Measurements from ENCODE around the gene NUP160. TPM values are rescaled to one million over a fixed set of nuclear protein-coding genes. Genes with fewer than 3 reads are reported as not detected.
A peak's percentile ranks its signal among the peaks of the same experiment; 100 is the strongest.
"Not testable (repeated sequence)": the region's sequence is repeated elsewhere in the genome, so short reads cannot be mapped to it uniquely, and the experiment has no call there.

NUP160 gene
- polyA plus RNA-seq, 4 donors = 7.8 to 39.4 (median 11.7) TPM

- Histone ChIP-seq H3K36me3 (ENCODE audit: control insufficient read depth in 3 of 3, insufficient read depth in 2 of 3, low read depth in 1 of 3, low read length in 3 of 3) (peaks cover 10 to 71% (median 19%) of the 10 kb centered on the region in 3 donors), H3K4me3 (ENCODE audit: low read depth in 1 of 3, low read length in 3 of 3) (no peak overlapping the region), H3K9me3 (ENCODE audit: control insufficient read depth in 2 of 2, insufficient read depth in 1 of 2, low read depth in 1 of 2, low read length in 1 of 2) (no peaks in the 10 kb centered on the region), H3K27me3 (ENCODE audit: control insufficient read depth in 3 of 3, insufficient read depth in 3 of 3, low read length in 3 of 3) (no peaks in the 10 kb centered on the region), H3K27ac (ENCODE audit: low read depth in 1 of 3, low read length in 2 of 3) (no peak overlapping the region), H3K4me1 (ENCODE audit: control insufficient read depth in 3 of 3, insufficient read depth in 2 of 3, low read depth in 1 of 3, low read length in 2 of 3) (no peaks in the 10 kb centered on the region)
- 85 to 90% (median 88%) methylated on average over 4 of the region's 4 CpGs for WGBS, 3 donors
- no peak for FAIRE-seq
- peak in 1 of 2 donors; percentile 7 for DNase-seq
Measured at GRCh38 chr11:47797633-47798032, 50.5 kb downstream of the NUP160 start.

DNA sequence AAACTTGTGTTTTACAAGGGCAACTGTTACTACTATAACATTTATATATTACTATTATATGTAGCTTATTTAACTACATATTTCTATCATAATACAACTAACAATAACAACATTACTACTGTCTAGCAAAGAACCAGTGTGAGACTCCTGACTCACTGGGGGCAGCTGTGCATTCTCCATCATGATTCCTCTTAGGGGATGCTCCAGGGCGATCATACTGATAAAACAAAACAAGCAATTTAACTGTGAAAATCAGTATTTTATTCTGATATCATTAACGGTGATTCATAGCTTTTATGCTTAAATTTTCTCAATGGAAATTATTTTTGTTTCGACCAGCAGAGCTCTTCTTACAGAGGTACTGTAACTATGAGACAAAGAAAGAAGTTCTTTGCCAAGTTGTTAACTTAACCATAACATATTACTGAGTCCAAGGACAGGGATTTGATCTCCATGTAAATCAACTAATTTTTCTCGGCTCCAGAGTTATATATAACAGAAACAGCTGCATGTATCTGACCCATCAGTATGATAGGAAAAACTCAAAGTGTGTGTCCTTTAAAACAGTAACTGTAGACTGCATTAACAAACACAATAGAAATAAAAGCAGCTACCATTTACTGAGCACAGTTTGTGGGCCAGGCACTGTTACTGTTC lies 56.2 kb downstream of the NUP160 start:
- DNase-seq (no peak), FAIRE-seq (no peak)
- H3K36me3 ChIP-seq (ENCODE audit: control insufficient read depth in 3 of 3, insufficient read depth in 2 of 3, low read depth in 1 of 3, low read length in 3 of 3) = peaks cover 7 to 62% (median 8%) of the 10 kb centered on the region in 3 donors
- H3K27ac ChIP-seq (ENCODE audit: low read depth in 1 of 3, low read length in 2 of 3) = no peak overlapping the region
- H3K4me1 ChIP-seq (ENCODE audit: control insufficient read depth in 3 of 3, insufficient read depth in 2 of 3, low read depth in 1 of 3, low read length in 2 of 3) = no peaks in the 10 kb centered on the region
- no peaks in the 10 kb centered on the region for H3K9me3 ChIP-seq (ENCODE audit: control insufficient read depth in 2 of 2, insufficient read depth in 1 of 2, low read depth in 1 of 2, low read length in 1 of 2)
- no peaks in the 10 kb centered on the region for H3K27me3 ChIP-seq (ENCODE audit: control insufficient read depth in 3 of 3, insufficient read depth in 3 of 3, low read length in 3 of 3)
- 79 to 94% (median 90%) methylated on average over 4 of the region's 4 CpGs for WGBS, 3 donors
- no peak overlapping the region for H3K4me3 ChIP-seq (ENCODE audit: low read depth in 1 of 3, low read length in 3 of 3)

DNA sequence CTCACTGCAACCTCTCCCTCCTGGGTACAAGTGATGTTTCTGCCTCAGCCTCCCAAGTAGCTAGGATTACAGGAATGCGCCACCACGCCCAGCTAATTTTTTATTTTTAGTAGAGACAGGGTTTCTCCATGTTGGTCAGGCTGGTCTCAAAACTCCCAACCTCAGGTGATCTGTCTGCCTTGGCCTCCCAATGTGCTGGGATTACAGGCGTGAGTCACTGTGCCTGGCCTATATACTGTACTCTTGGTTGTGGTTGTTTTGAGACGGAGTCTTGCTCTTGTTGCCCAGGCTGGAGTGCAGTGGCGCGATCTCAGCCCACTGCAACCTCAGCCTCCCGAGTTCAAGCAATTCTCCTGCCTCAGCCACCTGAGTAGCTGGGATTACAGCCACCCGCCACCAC lies 58.1 kb downstream of the NUP160 start:
- H3K4me1 ChIP-seq (ENCODE audit: control insufficient read depth in 3 of 3, insufficient read depth in 2 of 3, low read depth in 1 of 3, low read length in 2 of 3); H3K27me3 ChIP-seq (ENCODE audit: control insufficient read depth in 3 of 3, insufficient read depth in 3 of 3, low read length in 3 of 3); H3K9me3 ChIP-seq (ENCODE audit: control insufficient read depth in 2 of 2, insufficient read depth in 1 of 2, low read depth in 1 of 2, low read length in 1 of 2); FAIRE-seq; DNase-seq; H3K4me3 ChIP-seq (ENCODE audit: low read depth in 1 of 3, low read length in 3 of 3); H3K27ac ChIP-seq (ENCODE audit: low read depth in 1 of 3, low read length in 2 of 3): not testable (repeated sequence)
- peaks cover 6 to 54% (median 10%) of the 10 kb centered on the region in 3 donors for H3K36me3 ChIP-seq (ENCODE audit: control insufficient read depth in 3 of 3, insufficient read depth in 2 of 3, low read depth in 1 of 3, low read length in 3 of 3)
- WGBS, 3 donors = 90 to 98% (median 98%) methylated on average over 8 of the region's 8 CpGs

GRCh38 chr11:47788181-47788580 lies 60.0 kb downstream of the NUP160 start:
- DNase-seq = no peak
- Histone ChIP-seq H3K27me3 (ENCODE audit: control insufficient read depth in 3 of 3, insufficient read depth in 3 of 3, low read length in 3 of 3) (no peaks in the 10 kb centered on the region), H3K36me3 (ENCODE audit: control insufficient read depth in 3 of 3, insufficient read depth in 2 of 3, low read depth in 1 of 3, low read length in 3 of 3) (peaks cover 8 to 50% (median 12%) of the 10 kb centered on the region in 3 donors), H3K4me1 (ENCODE audit: control insufficient read depth in 3 of 3, insufficient read depth in 2 of 3, low read depth in 1 of 3, low read length in 2 of 3) (no peaks in the 10 kb centered on the region), H3K4me3 (ENCODE audit: low read depth in 1 of 3, low read length in 3 of 3) (no peak overlapping the region), H3K9me3 (ENCODE audit: control insufficient read depth in 2 of 2, insufficient read depth in 1 of 2, low read depth in 1 of 2, low read length in 1 of 2) (no peaks in the 10 kb centered on the region), H3K27ac (ENCODE audit: low read depth in 1 of 3, low read length in 2 of 3) (no peak overlapping the region)
- 89 to 91% (median 90%) methylated on average over 7 of the region's 7 CpGs for WGBS, 3 donors
- no peak for FAIRE-seq

DNA sequence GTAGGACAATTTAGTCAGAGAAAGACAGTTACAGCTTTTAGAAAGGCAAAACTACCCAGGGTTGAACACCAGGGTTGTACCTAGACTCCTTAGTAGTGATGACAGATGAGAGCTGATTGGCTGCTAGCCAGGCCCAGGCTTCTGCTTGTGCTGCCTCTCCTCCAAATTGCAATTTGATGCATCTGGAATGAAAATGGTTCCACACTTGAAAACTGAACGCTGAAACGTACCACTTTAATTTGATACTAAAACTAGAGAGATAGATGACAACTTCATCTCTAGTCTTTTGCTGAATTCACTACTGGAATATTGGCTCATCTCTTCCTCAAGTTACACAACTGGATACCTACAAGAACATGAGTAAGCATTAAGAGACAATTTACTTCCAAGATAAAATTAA lies 61.8 kb downstream of the NUP160 start:
- peaks cover 9 to 51% (median 13%) of the 10 kb centered on the region in 3 donors for H3K36me3 ChIP-seq (ENCODE audit: control insufficient read depth in 3 of 3, insufficient read depth in 2 of 3, low read depth in 1 of 3, low read length in 3 of 3)
- no peak overlapping the region for H3K4me3 ChIP-seq (ENCODE audit: low read depth in 1 of 3, low read length in 3 of 3)
- H3K27ac ChIP-seq (ENCODE audit: low read depth in 1 of 3, low read length in 2 of 3) = no peak overlapping the region
- WGBS, 3 donors = 75 to 84% (median 76%) methylated on average over 2 of the region's 2 CpGs
- H3K27me3 ChIP-seq (ENCODE audit: control insufficient read depth in 3 of 3, insufficient read depth in 3 of 3, low read length in 3 of 3) = no peaks in the 10 kb centered on the region
- DNase-seq = no peak
- no peaks in the 10 kb centered on the region for H3K9me3 ChIP-seq (ENCODE audit: control insufficient read depth in 2 of 2, insufficient read depth in 1 of 2, low read depth in 1 of 2, low read length in 1 of 2)
- FAIRE-seq = no peak
- no peaks in the 10 kb centered on the region for H3K4me1 ChIP-seq (ENCODE audit: control insufficient read depth in 3 of 3, insufficient read depth in 2 of 3, low read depth in 1 of 3, low read length in 2 of 3)

- WGBS, 3 donors = 21 to 65% (median 48%) methylated on average over 4 of the region's 4 CpGs
- H3K36me3 ChIP-seq (ENCODE audit: control insufficient read depth in 3 of 3, insufficient read depth in 2 of 3, low read depth in 1 of 3, low read length in 3 of 3) = peaks cover 13 to 53% (median 14%) of the 10 kb centered on the region in 3 donors
- no peak overlapping the region for H3K4me3 ChIP-seq (ENCODE audit: low read depth in 1 of 3, low read length in 3 of 3)
- H3K4me1 ChIP-seq (ENCODE audit: control insufficient read depth in 3 of 3, insufficient read depth in 2 of 3, low read depth in 1 of 3, low read length in 2 of 3) = no peaks in the 10 kb centered on the region
- DNase-seq = peak; percentile 64 to 85
- peak overlapping the region in 1 of 3 donors; percentile 62 for H3K27ac ChIP-seq (ENCODE audit: low read depth in 1 of 3, low read length in 2 of 3)
- no peaks in the 10 kb centered on the region for H3K9me3 ChIP-seq (ENCODE audit: control insufficient read depth in 2 of 2, insufficient read depth in 1 of 2, low read depth in 1 of 2, low read length in 1 of 2)
- no peaks in the 10 kb centered on the region for H3K27me3 ChIP-seq (ENCODE audit: control insufficient read depth in 3 of 3, insufficient read depth in 3 of 3, low read length in 3 of 3)
- FAIRE-seq = no peak
Measured at GRCh38 chr11:47784785-47785381, 63.3 kb downstream of the NUP160 start.

- DNase-seq (no peak), FAIRE-seq (no peak)
- H3K27me3 ChIP-seq (ENCODE audit: control insufficient read depth in 3 of 3, insufficient read depth in 3 of 3, low read length in 3 of 3) = no peaks in the 10 kb centered on the region
- no peak overlapping the region for H3K27ac ChIP-seq (ENCODE audit: low read depth in 1 of 3, low read length in 2 of 3)
- peaks cover 12 to 50% (median 15%) of the 10 kb centered on the region in 3 donors for H3K36me3 ChIP-seq (ENCODE audit: control insufficient read depth in 3 of 3, insufficient read depth in 2 of 3, low read depth in 1 of 3, low read length in 3 of 3)
- H3K4me1 ChIP-seq (ENCODE audit: control insufficient read depth in 3 of 3, insufficient read depth in 2 of 3, low read depth in 1 of 3, low read length in 2 of 3) = no peaks in the 10 kb centered on the region
- 33 to 65% (median 48%) methylated on average over 2 of the region's 2 CpGs for WGBS, 3 donors
- no peaks in the 10 kb centered on the region for H3K9me3 ChIP-seq (ENCODE audit: control insufficient read depth in 2 of 2, insufficient read depth in 1 of 2, low read depth in 1 of 2, low read length in 1 of 2)
- no peak overlapping the region for H3K4me3 ChIP-seq (ENCODE audit: low read depth in 1 of 3, low read length in 3 of 3)
Measured at GRCh38 chr11:47783087-47783610, 65.0 kb downstream of the NUP160 start.

DNA sequence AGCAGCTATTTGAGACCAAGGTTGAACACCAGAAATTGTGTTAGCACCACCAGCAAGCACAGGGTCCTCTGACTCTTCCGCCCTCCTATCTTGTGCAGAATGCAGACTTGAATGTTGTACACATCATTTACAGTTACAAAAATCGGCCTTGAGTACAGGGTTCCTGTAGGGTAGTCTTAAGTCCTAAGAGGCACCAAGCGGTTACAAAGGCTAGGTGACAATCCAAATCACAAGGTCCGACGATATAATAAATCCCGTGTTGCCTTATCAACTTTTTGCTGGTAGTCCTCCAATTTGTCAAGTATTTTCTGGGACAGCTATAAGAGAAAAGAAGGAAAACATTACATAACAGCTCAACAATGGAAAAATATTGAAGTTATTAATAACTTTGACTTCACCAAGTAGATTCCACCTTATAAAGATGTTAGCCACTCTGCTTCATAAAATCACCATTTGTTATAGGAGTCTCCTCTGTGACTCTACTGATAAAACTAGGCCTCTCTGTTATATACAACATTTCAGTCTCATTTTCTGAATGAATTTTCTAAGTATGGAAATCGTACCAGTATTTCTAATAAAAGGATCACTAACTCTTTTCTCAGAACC lies 69.2 kb downstream of the NUP160 start:
- no peak overlapping the region for H3K4me3 ChIP-seq (ENCODE audit: low read depth in 1 of 3, low read length in 3 of 3)
- H3K36me3 ChIP-seq (ENCODE audit: control insufficient read depth in 3 of 3, insufficient read depth in 2 of 3, low read depth in 1 of 3, low read length in 3 of 3) = peaks cover 9 to 56% (median 12%) of the 10 kb centered on the region in 3 donors
- no peak overlapping the region for H3K27ac ChIP-seq (ENCODE audit: low read depth in 1 of 3, low read length in 2 of 3)
- 82 to 92% (median 90%) methylated on average over 7 of the region's 7 CpGs for WGBS, 3 donors
- H3K9me3 ChIP-seq (ENCODE audit: control insufficient read depth in 2 of 2, insufficient read depth in 1 of 2, low read depth in 1 of 2, low read length in 1 of 2) = no peaks in the 10 kb centered on the region
- FAIRE-seq (no peak), DNase-seq (no peak)
- no peaks in the 10 kb centered on the region for H3K4me1 ChIP-seq (ENCODE audit: control insufficient read depth in 3 of 3, insufficient read depth in 2 of 3, low read depth in 1 of 3, low read length in 2 of 3)
- H3K27me3 ChIP-seq (ENCODE audit: control insufficient read depth in 3 of 3, insufficient read depth in 3 of 3, low read length in 3 of 3) = no peaks in the 10 kb centered on the region

All from small intestine (tissue), 7 donors.